PFSK-1 (cell line): ENCODE results near the gene THBS1.

Experiments
- FOXP2 ChIP-seq: optimal IDR thresholded peaks from 2 replicates; pipeline ENCODE3; 2011; ENCODE audit warnings: borderline replicate concordance, control low read depth, inconsistent platforms; ENCODE audit not compliant: insufficient read depth; ENCODE audit errors: extremely low read length, extremely low read depth
- POLR2AphosphoS5 ChIP-seq: IDR thresholded peaks from 2 replicates; pipeline ENCODE4 v1.6.1; 2012; ENCODE audit warnings: low read depth, mild to moderate bottlenecking, control low read depth, low read length, moderate library complexity
- SIN3A ChIP-seq: IDR thresholded peaks from 2 replicates; pipeline ENCODE4 v1.6.1; 2012; ENCODE audit warnings: mild to moderate bottlenecking, low read length, moderate library complexity, borderline replicate concordance; ENCODE audit not compliant: insufficient read depth
- TAF1 ChIP-seq: IDR thresholded peaks from 2 replicates; pipeline ENCODE4 v1.6.1; 2012; ENCODE audit warnings: low read length, control low read depth, borderline replicate concordance; ENCODE audit not compliant: insufficient read depth
- TF ChIP-seq, protein P1 (sequence below), 2 experiments: IDR thresholded peaks; 2 replicates each; pipeline versions ENCODE4 v1.6.1 to v1.8.0; 2011 to 2012; ENCODE audit warnings: low read depth in 2 of 2, low read length in 2 of 2, control low read depth in 1 of 2, inconsistent platforms in 1 of 2, mild to moderate bottlenecking in 1 of 2, moderate library complexity in 1 of 2; ENCODE audit not compliant: insufficient read depth in 1 of 2

THBS1 gene

DNA sequence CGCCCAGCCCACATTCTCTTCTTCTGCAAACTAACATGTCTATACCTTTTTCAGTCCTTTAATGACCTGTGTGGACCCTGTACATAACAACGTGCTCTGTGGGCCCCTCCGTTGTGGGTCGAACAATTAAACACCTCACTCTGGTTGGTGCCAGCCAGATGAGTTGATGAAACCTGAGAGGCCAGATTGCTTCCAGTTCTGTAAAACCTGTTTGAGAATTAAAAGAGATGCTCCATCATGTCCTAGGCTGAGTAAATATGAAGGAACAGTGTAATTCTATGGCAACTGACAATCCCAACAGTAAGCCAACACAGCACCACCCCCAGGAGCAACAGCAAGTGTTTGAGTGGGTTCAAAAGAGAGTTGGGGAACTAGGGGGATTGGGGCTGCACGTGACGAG, 5.7 kb upstream of the THBS1 start:
- TF ChIP-seq TAF1 (no peak), FOXP2 (no peak), POLR2AphosphoS5 (no peak), SIN3A (no peak)
- TF ChIP-seq, protein P1, sequence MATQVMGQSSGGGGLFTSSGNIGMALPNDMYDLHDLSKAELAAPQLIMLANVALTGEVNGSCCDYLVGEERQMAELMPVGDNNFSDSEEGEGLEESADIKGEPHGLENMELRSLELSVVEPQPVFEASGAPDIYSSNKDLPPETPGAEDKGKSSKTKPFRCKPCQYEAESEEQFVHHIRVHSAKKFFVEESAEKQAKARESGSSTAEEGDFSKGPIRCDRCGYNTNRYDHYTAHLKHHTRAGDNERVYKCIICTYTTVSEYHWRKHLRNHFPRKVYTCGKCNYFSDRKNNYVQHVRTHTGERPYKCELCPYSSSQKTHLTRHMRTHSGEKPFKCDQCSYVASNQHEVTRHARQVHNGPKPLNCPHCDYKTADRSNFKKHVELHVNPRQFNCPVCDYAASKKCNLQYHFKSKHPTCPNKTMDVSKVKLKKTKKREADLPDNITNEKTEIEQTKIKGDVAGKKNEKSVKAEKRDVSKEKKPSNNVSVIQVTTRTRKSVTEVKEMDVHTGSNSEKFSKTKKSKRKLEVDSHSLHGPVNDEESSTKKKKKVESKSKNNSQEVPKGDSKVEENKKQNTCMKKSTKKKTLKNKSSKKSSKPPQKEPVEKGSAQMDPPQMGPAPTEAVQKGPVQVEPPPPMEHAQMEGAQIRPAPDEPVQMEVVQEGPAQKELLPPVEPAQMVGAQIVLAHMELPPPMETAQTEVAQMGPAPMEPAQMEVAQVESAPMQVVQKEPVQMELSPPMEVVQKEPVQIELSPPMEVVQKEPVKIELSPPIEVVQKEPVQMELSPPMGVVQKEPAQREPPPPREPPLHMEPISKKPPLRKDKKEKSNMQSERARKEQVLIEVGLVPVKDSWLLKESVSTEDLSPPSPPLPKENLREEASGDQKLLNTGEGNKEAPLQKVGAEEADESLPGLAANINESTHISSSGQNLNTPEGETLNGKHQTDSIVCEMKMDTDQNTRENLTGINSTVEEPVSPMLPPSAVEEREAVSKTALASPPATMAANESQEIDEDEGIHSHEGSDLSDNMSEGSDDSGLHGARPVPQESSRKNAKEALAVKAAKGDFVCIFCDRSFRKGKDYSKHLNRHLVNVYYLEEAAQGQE (IDR thresholded peaks at IDR 0.05; ENCODE audit: insufficient read depth in 1 of 2, low read depth in 2 of 2, low read length in 2 of 2), result no peak

DNA sequence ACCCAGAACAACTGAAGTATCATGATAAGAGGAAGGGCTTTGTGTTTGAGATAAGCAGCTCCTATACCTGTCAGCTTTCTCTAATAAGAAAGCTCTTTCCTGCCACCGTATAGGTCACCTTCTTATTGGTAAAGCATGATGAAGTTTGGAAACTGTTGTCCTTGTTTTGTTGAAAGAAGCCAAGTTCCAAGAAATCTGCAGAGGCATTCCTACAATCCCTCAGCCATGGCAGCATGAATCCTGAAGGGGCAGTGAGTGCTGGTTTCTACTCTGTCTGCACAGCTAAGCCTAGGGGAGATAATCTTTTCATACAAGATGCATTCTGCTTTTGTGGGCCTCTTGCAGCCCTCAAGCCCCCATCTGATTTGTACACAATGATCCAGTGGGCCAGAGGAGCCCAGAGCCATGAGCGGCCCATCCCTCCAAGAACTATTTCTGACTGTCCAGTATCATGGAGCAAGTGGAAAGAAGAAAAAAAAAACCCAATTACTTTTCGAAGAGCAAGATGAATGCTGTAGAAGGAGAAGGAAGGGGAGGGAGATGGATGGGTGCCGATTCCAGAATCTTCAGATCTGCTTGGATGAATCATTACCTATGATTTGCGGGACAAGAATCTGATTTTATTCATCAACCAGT, 1.9 kb upstream of the THBS1 start:
- TF ChIP-seq TAF1, result no peak
- TF ChIP-seq SIN3A, result no peak
- TF ChIP-seq FOXP2, result no peak
- TF ChIP-seq, protein P1 (IDR thresholded peaks at IDR 0.05; ENCODE audit: insufficient read depth in 1 of 2, low read depth in 2 of 2, low read length in 2 of 2), result no peak
- TF ChIP-seq POLR2AphosphoS5, result no peak

DNA sequence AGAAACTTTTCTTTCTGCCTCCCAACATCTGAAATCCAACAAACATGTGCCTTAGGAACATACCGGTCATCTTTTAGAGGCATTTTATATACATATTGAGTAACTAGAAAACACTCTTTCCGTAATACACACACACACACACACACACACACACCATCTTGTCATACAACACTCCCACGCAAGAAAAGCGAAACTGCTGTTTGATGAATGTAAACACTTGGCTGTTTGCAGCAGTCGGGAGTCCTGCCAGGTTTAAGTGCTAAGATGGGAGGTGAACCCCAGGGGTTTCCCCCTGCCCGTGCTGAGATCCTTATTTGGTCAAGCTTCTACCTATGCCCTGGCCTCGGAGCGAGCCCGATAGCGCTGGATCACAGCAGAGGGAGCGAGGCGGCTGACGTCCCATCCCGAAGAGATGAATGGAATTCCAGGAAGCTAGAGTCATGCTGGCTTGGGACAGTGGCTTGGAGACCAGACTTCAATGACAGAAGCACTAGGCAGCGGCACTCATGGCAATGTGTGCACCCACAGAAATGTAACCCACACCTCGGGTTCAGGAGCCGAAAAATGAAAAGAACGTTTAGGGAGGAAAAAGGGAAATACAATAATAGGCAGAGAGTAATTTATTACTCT, 1.3 kb upstream of the THBS1 start:
- TF ChIP-seq TAF1, result no peak
- TF ChIP-seq, protein P1 (IDR thresholded peaks at IDR 0.05; ENCODE audit: insufficient read depth in 1 of 2, low read depth in 2 of 2, low read length in 2 of 2), result no peak
- no peak for TF ChIP-seq POLR2AphosphoS5
- no peak for TF ChIP-seq FOXP2
- no peak; the same call in 1 of the 2 replicates for TF ChIP-seq SIN3A

DNA sequence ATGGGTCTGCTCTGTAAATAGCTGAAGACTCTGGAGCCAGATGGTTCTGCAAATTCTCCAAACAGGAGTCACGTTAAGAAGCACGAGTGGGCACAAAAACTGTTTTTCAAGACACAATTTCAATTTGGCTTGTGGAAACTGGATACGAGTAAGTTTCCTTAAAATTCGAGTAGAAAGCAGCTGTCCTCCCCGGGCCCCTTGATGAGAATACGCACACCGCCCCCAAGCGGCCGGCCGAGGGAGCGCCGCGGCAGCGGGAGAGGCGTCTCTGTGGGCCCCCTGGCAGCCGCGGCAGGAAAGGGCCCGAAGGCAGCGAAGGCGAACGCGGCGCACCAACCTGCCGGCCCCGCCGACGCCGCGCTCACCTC, 778 bp upstream of the THBS1 start:
- TF ChIP-seq FOXP2 (peak; percentile 37), POLR2AphosphoS5 (no peak), TAF1 (no peak), SIN3A (no peak)
- TF ChIP-seq, protein P1 (IDR thresholded peaks at IDR 0.05; ENCODE audit: insufficient read depth in 1 of 2, low read depth in 2 of 2, low read length in 2 of 2), result 0 out of 4 replicates have a peak, but pooled peaks of 1 of the 2 experiments have one; percentile 24
